ENCODE measurements around the gene CDC45.
A peak's percentile ranks its signal among the peaks of the same experiment; 100 is the strongest.

CDC45 gene

GRCh38 chr22:19466848-19467752, 12.6 kb upstream of the CDC45 start:
- POLR2A ChIA-PET, result interaction anchor here (1.6 kb wide), 1 partner anchor 13 kb away, joined by 6 read pairs; the partner anchor contains the start of gene CDC45
- H3K4me3 ChIP-seq (ENCODE audit: low read depth, low read length), result no peak overlapping the region
- H3K27ac ChIP-seq (ENCODE audit: extremely low read depth, low read depth, low read length), result no peak overlapping the region
- no peaks in the 10 kb centered on the region for H3K9me3 ChIP-seq (ENCODE audit: control insufficient read depth, insufficient read depth, low read depth, low read length)
- no peaks in the 10 kb centered on the region for H3K4me1 ChIP-seq (ENCODE audit: control insufficient read depth, insufficient read depth, low read length)
- CTCF ChIA-PET, result interaction anchor here (1.1 to 1.3 kb wide), 2 partner anchors 13 to 163 kb away, joined by 3 to 5 read pairs; no protein-coding TSS in a partner anchor
- TF ChIP-seq ZNF138 (tag by site-specific recombination; IDR thresholded peaks at IDR 0.05; ENCODE audit: borderline replicate concordance) (no peak), BCL11B (tag by site-specific recombination; IDR thresholded peaks at IDR 0.05; ENCODE audit: low read depth) (no peak), ZNF600 (tag by site-specific recombination; IDR thresholded peaks at IDR 0.05) (no peak), ZNF423 (tag by site-specific recombination; IDR thresholded peaks at IDR 0.05) (no peak), ZNF202 (tag by site-specific recombination; IDR thresholded peaks at IDR 0.05; ENCODE audit: borderline replicate concordance) (no peak), PRDM4 (tag by site-specific recombination; IDR thresholded peaks at IDR 0.05) (no peak), ZNF621 (tag by site-specific recombination; IDR thresholded peaks at IDR 0.05) (no peak), ZNF16 (tag by site-specific recombination; IDR thresholded peaks at IDR 0.05; ENCODE audit: low read depth) (peak; percentile 45; the same call in 1 of the 2 replicates)
- H3K36me3 ChIP-seq (ENCODE audit: control insufficient read depth in 2 of 2, insufficient read depth in 1 of 2, low read length in 2 of 2), result peaks cover 7 to 98% of the 10 kb centered on the region in 2 experiments; a peak in 2 of 3 replicates

GRCh38 chr22:19467912-19468311, 11.8 kb upstream of the CDC45 start:
- H3K4me1 ChIP-seq (ENCODE audit: control insufficient read depth, insufficient read depth, low read length), result no peaks in the 10 kb centered on the region
- no peak overlapping the region for H3K27ac ChIP-seq (ENCODE audit: extremely low read depth, low read depth, low read length)
- no peaks in the 10 kb centered on the region for H3K9me3 ChIP-seq (ENCODE audit: control insufficient read depth, insufficient read depth, low read depth, low read length)
- peaks cover 4 to 99% of the 10 kb centered on the region in 2 experiments; a peak in 2 of 3 replicates for H3K36me3 ChIP-seq (ENCODE audit: control insufficient read depth in 2 of 2, insufficient read depth in 1 of 2, low read length in 2 of 2)
- ChIA-PET POLR2A (interaction anchor here (1.6 kb wide), 1 partner anchor 12 kb away, joined by 6 read pairs; the partner anchor contains the start of gene CDC45), CTCF (interaction anchor here (0.6 to 0.7 kb wide), 2 partner anchors 10 to 323 kb away, joined by 3 read pairs; no protein-coding TSS in a partner anchor)
- H3K4me3 ChIP-seq (ENCODE audit: low read depth, low read length), result no peak overlapping the region
- no peak for TF ChIP-seq YY1 (tag by site-specific recombination; IDR thresholded peaks at IDR 0.05)
- no peak for TF ChIP-seq ZNF174 (tag by site-specific recombination; IDR thresholded peaks at IDR 0.05)
- TF ChIP-seq ZBTB17 (tag by site-specific recombination; IDR thresholded peaks at IDR 0.05), result no peak
- no peak for TF ChIP-seq ZNF530 (tag by site-specific recombination; IDR thresholded peaks at IDR 0.05; ENCODE audit: low read depth)
- TF ChIP-seq ZNF280D (tag by site-specific recombination; IDR thresholded peaks at IDR 0.05), result no peak
- TF ChIP-seq ZNF837 (tag by site-specific recombination; IDR thresholded peaks at IDR 0.05), result no peak
- TF ChIP-seq, protein P1, sequence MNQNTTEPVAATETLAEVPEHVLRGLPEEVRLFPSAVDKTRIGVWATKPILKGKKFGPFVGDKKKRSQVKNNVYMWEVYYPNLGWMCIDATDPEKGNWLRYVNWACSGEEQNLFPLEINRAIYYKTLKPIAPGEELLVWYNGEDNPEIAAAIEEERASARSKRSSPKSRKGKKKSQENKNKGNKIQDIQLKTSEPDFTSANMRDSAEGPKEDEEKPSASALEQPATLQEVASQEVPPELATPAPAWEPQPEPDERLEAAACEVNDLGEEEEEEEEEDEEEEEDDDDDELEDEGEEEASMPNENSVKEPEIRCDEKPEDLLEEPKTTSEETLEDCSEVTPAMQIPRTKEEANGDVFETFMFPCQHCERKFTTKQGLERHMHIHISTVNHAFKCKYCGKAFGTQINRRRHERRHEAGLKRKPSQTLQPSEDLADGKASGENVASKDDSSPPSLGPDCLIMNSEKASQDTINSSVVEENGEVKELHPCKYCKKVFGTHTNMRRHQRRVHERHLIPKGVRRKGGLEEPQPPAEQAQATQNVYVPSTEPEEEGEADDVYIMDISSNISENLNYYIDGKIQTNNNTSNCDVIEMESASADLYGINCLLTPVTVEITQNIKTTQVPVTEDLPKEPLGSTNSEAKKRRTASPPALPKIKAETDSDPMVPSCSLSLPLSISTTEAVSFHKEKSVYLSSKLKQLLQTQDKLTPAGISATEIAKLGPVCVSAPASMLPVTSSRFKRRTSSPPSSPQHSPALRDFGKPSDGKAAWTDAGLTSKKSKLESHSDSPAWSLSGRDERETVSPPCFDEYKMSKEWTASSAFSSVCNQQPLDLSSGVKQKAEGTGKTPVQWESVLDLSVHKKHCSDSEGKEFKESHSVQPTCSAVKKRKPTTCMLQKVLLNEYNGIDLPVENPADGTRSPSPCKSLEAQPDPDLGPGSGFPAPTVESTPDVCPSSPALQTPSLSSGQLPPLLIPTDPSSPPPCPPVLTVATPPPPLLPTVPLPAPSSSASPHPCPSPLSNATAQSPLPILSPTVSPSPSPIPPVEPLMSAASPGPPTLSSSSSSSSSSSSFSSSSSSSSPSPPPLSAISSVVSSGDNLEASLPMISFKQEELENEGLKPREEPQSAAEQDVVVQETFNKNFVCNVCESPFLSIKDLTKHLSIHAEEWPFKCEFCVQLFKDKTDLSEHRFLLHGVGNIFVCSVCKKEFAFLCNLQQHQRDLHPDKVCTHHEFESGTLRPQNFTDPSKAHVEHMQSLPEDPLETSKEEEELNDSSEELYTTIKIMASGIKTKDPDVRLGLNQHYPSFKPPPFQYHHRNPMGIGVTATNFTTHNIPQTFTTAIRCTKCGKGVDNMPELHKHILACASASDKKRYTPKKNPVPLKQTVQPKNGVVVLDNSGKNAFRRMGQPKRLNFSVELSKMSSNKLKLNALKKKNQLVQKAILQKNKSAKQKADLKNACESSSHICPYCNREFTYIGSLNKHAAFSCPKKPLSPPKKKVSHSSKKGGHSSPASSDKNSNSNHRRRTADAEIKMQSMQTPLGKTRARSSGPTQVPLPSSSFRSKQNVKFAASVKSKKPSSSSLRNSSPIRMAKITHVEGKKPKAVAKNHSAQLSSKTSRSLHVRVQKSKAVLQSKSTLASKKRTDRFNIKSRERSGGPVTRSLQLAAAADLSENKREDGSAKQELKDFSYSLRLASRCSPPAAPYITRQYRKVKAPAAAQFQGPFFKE (tag by site-specific recombination; IDR thresholded peaks at IDR 0.05; ENCODE audit: borderline replicate concordance), result no peak
- TF ChIP-seq ZNF830 (tag by site-specific recombination; IDR thresholded peaks at IDR 0.05; ENCODE audit: low read depth), result no peak
- TF ChIP-seq ZSCAN4 (tag by site-specific recombination; IDR thresholded peaks at IDR 0.05), result no peak

Measured in HEK293 (cell line).